COLO829 (cell line): ENCODE measurements around the gene PTTG1.
"Not testable (repeated sequence)": the region's sequence is repeated elsewhere in the genome, so short reads cannot be mapped to it uniquely, and the experiment has no call there.

Experiments
- DNase-seq: peaks from one replicate; pipeline ENCODE4 v3.0.0; 2012; ENCODE audit warnings: low spot score

Gene PTTG1

GRCh38 chr5:160423099-160423498 is 1.4 kb downstream of the PTTG1 start:
- DNase-seq, result no peak

- no peak for DNase-seq
These were observed 6.0 kb downstream of the PTTG1 start for GRCh38 chr5:160427607-160428006.

- DNase-seq, result no peak
These were observed 10.5 kb downstream of the PTTG1 start for GRCh38 chr5:160432196-160432595.

GRCh38 chr5:160432787-160433186 is 11.1 kb downstream of the PTTG1 start:
- no peak for DNase-seq

GRCh38 chr5:160434022-160434531 is 12.4 kb downstream of the PTTG1 start:
- no peak for DNase-seq

- no peak for DNase-seq
These were observed 13.9 kb downstream of the PTTG1 start for GRCh38 chr5:160435532-160435931.

GRCh38 chr5:160436017-160436416 is 14.4 kb downstream of the PTTG1 start:
- no peak for DNase-seq

- DNase-seq, result not testable (repeated sequence)
These were observed 15.0 kb downstream of the PTTG1 start for GRCh38 chr5:160436661-160437060.

- DNase-seq, result no peak
These were observed 15.6 kb downstream of the PTTG1 start for GRCh38 chr5:160437271-160437670.

- peak; percentile 73 for DNase-seq
These were observed 16.9 kb downstream of the PTTG1 start for GRCh38 chr5:160438316-160439204.

- peak; percentile 80 for DNase-seq
These were observed 17.5 kb downstream of the PTTG1 start for GRCh38 chr5:160439205-160439600.

GRCh38 chr5:160441311-160441781 is 19.7 kb downstream of the PTTG1 start:
- DNase-seq, result no peak

GRCh38 chr5:160442824-160443431 is 21.3 kb downstream of the PTTG1 start:
- DNase-seq, result peak; percentile 58

- no peak for DNase-seq
These were observed 22.8 kb downstream of the PTTG1 start for GRCh38 chr5:160444407-160444806.

GRCh38 chr5:160445132-160445531 is 23.5 kb downstream of the PTTG1 start:
- DNase-seq, result no peak

- DNase-seq, result no peak
These were observed 24.1 kb downstream of the PTTG1 start for GRCh38 chr5:160445751-160446150.

GRCh38 chr5:160448886-160449285 is 27.2 kb downstream of the PTTG1 start:
- DNase-seq, result no peak

GRCh38 chr5:160449458-160449857 is 27.8 kb downstream of the PTTG1 start:
- no peak for DNase-seq

- DNase-seq, result no peak
These were observed 28.7 kb downstream of the PTTG1 start for GRCh38 chr5:160450164-160450932.

GRCh38 chr5:160451281-160451680 is 29.6 kb downstream of the PTTG1 start:
- no peak for DNase-seq

- no peak for DNase-seq
These were observed 30.4 kb downstream of the PTTG1 start for GRCh38 chr5:160452036-160452435.

- DNase-seq, result no peak
These were observed 31.1 kb downstream of the PTTG1 start for GRCh38 chr5:160452795-160453194.
